DOHH2 (cell line): ENCODE data around the gene ANG.
A peak's percentile ranks its signal among the peaks of the same experiment; 100 is the strongest.

ENCODE experiments used
- H3F3A ChIP-seq: fragments of 200-600 bp; sonication (generic), shearing (Covaris generic); 2 replicates; pipeline ENCODE4 v1.6.0; 2016; ENCODE audit warnings: antibody characterized with exemption, mild to moderate bottlenecking; ENCODE audit not compliant: control insufficient read depth, insufficient read depth
- H3K27ac ChIP-seq: fragments of 200-600 bp; sonication (generic); 2 replicates; pipeline ENCODE4 v1.5.1; 2014; ENCODE audit warnings: low read depth, mild to moderate bottlenecking, low read length, moderate library complexity
- H3K27me3 ChIP-seq: fragments of 200-600 bp; sonication (generic); 2 replicates; pipeline ENCODE4 v1.6.1; 2014; ENCODE audit warnings: mild to moderate bottlenecking, low read length, mixed read lengths; ENCODE audit not compliant: control insufficient read depth
- H3K36me3 ChIP-seq: fragments of 200-600 bp; sonication (generic); 2 replicates; pipeline ENCODE4 v1.6.1; 2014; ENCODE audit warnings: mild to moderate bottlenecking, low read length, moderate library complexity, mixed read lengths; ENCODE audit not compliant: control insufficient read depth
- H3K4me1 ChIP-seq: fragments of 200-600 bp; sonication (generic); 2 replicates; pipeline ENCODE4 v1.6.1; 2014; ENCODE audit warnings: mild to moderate bottlenecking, low read length, mixed read lengths; ENCODE audit not compliant: control insufficient read depth
- H3K4me2 ChIP-seq: fragments of 200-600 bp; sonication (generic); 2 replicates; pipeline ENCODE4 v1.6.0; 2014; ENCODE audit warnings: mild to moderate bottlenecking, low read length, moderate library complexity
- H3K4me3 ChIP-seq: fragments of 200-600 bp; sonication (generic); 2 replicates; pipeline ENCODE4 v1.5.1; 2014; ENCODE audit warnings: mild to moderate bottlenecking, low read length, mixed read lengths
- H3K79me2 ChIP-seq: fragments of 200-600 bp; sonication (generic); 2 replicates; pipeline ENCODE4 v1.6.1; 2014; ENCODE audit warnings: mild to moderate bottlenecking, low read length, mixed read lengths; ENCODE audit not compliant: control insufficient read depth
- H3K9me2 ChIP-seq: fragments of 200-600 bp; sonication (generic); replicated peaks from 2 replicates; pipeline ENCODE4 v1.6.1; 2014; ENCODE audit warnings: mild to moderate bottlenecking, low read length, mixed read lengths; ENCODE audit not compliant: control insufficient read depth
- H3K9me3 ChIP-seq: fragments of 200-600 bp; sonication (generic); 2 replicates; pipeline ENCODE4 v1.6.1; 2014; ENCODE audit warnings: antibody characterized with exemption, low read length, mixed read lengths; ENCODE audit not compliant: control insufficient read depth, insufficient read depth
- H4K20me1 ChIP-seq: fragments of 200-600 bp; sonication (generic); 2 replicates; pipeline ENCODE4 v1.6.0; 2014; ENCODE audit warnings: low read depth, mild to moderate bottlenecking, antibody characterized with exemption, low read length, moderate library complexity; ENCODE audit not compliant: control insufficient read depth, insufficient read depth
- CTCF ChIP-seq: fragments of 200-600 bp; sonication (generic); IDR thresholded peaks from one replicate; pipeline ENCODE4 v1.5.1; 2014; ENCODE audit warnings: antibody characterized with exemption, mild to moderate bottlenecking, low read depth, low read length; ENCODE audit not compliant: poor library complexity, severe bottlenecking
- EZH2phosphoT487 ChIP-seq: fragments of 200-600 bp; sonication (generic); IDR thresholded peaks from 2 replicates; pipeline ENCODE4 v1.6.1; 2017; ENCODE audit warnings: borderline replicate concordance, mild to moderate bottlenecking, antibody characterized with exemption, low read length, moderate library complexity, mixed read lengths

Gene ANG

GRCh38 chr14:20686386-20687143 lies 2.0 kb upstream of the ANG start:
- Histone ChIP-seq H3K9me2 (no peaks in the 10 kb centered on the region), H3K4me3 (no peak overlapping the region), H3K9me3 (no peaks in the 10 kb centered on the region), H3K4me1 (peaks cover 29% of the 10 kb centered on the region), H3K27ac (no peak overlapping the region), H4K20me1 (no peaks in the 10 kb centered on the region), H3K4me2 (no peak overlapping the region), H3K36me3 (no peaks in the 10 kb centered on the region), H3F3A (peaks cover 17% of the 10 kb centered on the region), H3K27me3 (peaks cover 4% of the 10 kb centered on the region; the same call in 1 of the 2 replicates), H3K79me2 (no peaks in the 10 kb centered on the region)
- TF ChIP-seq CTCF (no peak), EZH2phosphoT487 (no peak)

GRCh38 chr14:20687362-20688166 lies 1.0 kb upstream of the ANG start:
- Histone ChIP-seq H3K9me3 (no peaks in the 10 kb centered on the region), H3K9me2 (no peaks in the 10 kb centered on the region), H3K79me2 (no peaks in the 10 kb centered on the region), H3K4me2 (no peak overlapping the region), H3K27me3 (peaks cover 4% of the 10 kb centered on the region; the same call in 1 of the 2 replicates), H3K4me1 (peaks cover 19% of the 10 kb centered on the region), H3K4me3 (no peak overlapping the region), H4K20me1 (no peaks in the 10 kb centered on the region), H3F3A (peaks cover 10% of the 10 kb centered on the region), H3K27ac (no peak overlapping the region), H3K36me3 (no peaks in the 10 kb centered on the region)
- no peak for TF ChIP-seq EZH2phosphoT487
- TF ChIP-seq CTCF = no peak

- Histone ChIP-seq H3K27me3 (peaks cover 4% of the 10 kb centered on the region; the same call in 1 of the 2 replicates), H3K27ac (no peak overlapping the region), H3K4me3 (no peak overlapping the region), H3K9me3 (no peaks in the 10 kb centered on the region), H3K4me2 (peak overlapping the region; percentile 33; the same call in 1 of the 2 replicates), H3K79me2 (no peaks in the 10 kb centered on the region), H3F3A (no peaks in the 10 kb centered on the region), H4K20me1 (no peaks in the 10 kb centered on the region), H3K9me2 (no peaks in the 10 kb centered on the region), H3K36me3 (no peaks in the 10 kb centered on the region), H3K4me1 (peaks cover 6% of the 10 kb centered on the region; the same call in 1 of the 2 replicates)
- no peak for TF ChIP-seq EZH2phosphoT487
- peak; percentile 88 for TF ChIP-seq CTCF
Observed at GRCh38 chr14:20690848-20691640, 2.5 kb downstream of the ANG start.
